Erythroblast (primary cell): ENCODE data around the gene TTC7B.

Source experiments
- GATA1 ChIP-seq: IDR thresholded peaks from 2 replicates; pipeline ENCODE4 v1.6.1; 2011; ENCODE audit warnings: low read depth, mild to moderate bottlenecking, control low read depth, low read length, moderate library complexity
- POLR2A ChIP-seq: IDR thresholded peaks from 2 replicates; pipeline ENCODE4 v1.6.1; 2011; ENCODE audit warnings: mild to moderate bottlenecking, low read length

GRCh38 chr14:90507428-90507827 lies 308.8 kb downstream of the TTC7B start:
- TF ChIP-seq POLR2A (no peak), GATA1 (no peak)
